Colon (tissue), 2 donors: Measurements from ENCODE around the gene TNKS1BP1.
"Not testable (repeated sequence)": the region's sequence is repeated elsewhere in the genome, so short reads cannot be mapped to it uniquely, and the experiment has no call there.

ENCODE experiments used
- FAIRE-seq: peaks from 2 replicates; lab custom pipeline; 2012; peaks lifted over from hg19 to GRCh38; lab: Jason Lieb, UNC
- donor health status: control.
- donor health status: control.

Gene TNKS1BP1

GRCh38 chr11:57353446-57353845 is 28.7 kb upstream of the TNKS1BP1 start:
- no peak for FAIRE-seq

- no peak for FAIRE-seq
Measured at GRCh38 chr11:57353036-57353435, 28.3 kb upstream of the TNKS1BP1 start.

GRCh38 chr11:57349491-57350274 is 24.9 kb upstream of the TNKS1BP1 start:
- FAIRE-seq = no peak

- FAIRE-seq = no peak
Measured at GRCh38 chr11:57348636-57349313, 24.0 kb upstream of the TNKS1BP1 start.

GRCh38 chr11:57348052-57348451 is 23.3 kb upstream of the TNKS1BP1 start:
- FAIRE-seq = no peak

- no peak for FAIRE-seq
Measured at GRCh38 chr11:57347336-57347735, 22.6 kb upstream of the TNKS1BP1 start.

GRCh38 chr11:57345555-57346211 is 20.9 kb upstream of the TNKS1BP1 start:
- no peak for FAIRE-seq

- FAIRE-seq = no peak
Measured at GRCh38 chr11:57344826-57345225, 20.1 kb upstream of the TNKS1BP1 start.

GRCh38 chr11:57343825-57344224 is 19.1 kb upstream of the TNKS1BP1 start:
- FAIRE-seq = no peak

GRCh38 chr11:57342702-57343101 is 17.9 kb upstream of the TNKS1BP1 start:
- no peak for FAIRE-seq

- no peak for FAIRE-seq
Measured at GRCh38 chr11:57341250-57341808, 16.6 kb upstream of the TNKS1BP1 start.

GRCh38 chr11:57340039-57340615 is 15.4 kb upstream of the TNKS1BP1 start:
- FAIRE-seq = no peak

- FAIRE-seq = no peak
Measured at GRCh38 chr11:57339328-57339727, 14.6 kb upstream of the TNKS1BP1 start.

GRCh38 chr11:57338142-57338541 is 13.4 kb upstream of the TNKS1BP1 start, which contains the start of gene P2RX3:
TSS of gene P2RX3 (plus strand) at chr11:57338352. CDS start at chr11:57338551, 199 bp downstream.
- no peak for FAIRE-seq

- FAIRE-seq = not testable (repeated sequence)
Measured at GRCh38 chr11:57336856-57337255, 12.1 kb upstream of the TNKS1BP1 start.

GRCh38 chr11:57336111-57336666 is 11.4 kb upstream of the TNKS1BP1 start:
- no peak for FAIRE-seq

- FAIRE-seq = no peak
Measured at GRCh38 chr11:57335343-57336110, 10.8 kb upstream of the TNKS1BP1 start, which contains the start of gene SSRP1. TSS of gene SSRP1 (minus strand) at chr11:57335892. CDS start at chr11:57335121, 771 bp downstream.

- FAIRE-seq = no peak
Measured at GRCh38 chr11:57335023-57335342, 10.2 kb upstream of the TNKS1BP1 start.

GRCh38 chr11:57332694-57333440 is 8.1 kb upstream of the TNKS1BP1 start:
- no peak for FAIRE-seq

GRCh38 chr11:57331720-57332119 is 7.0 kb upstream of the TNKS1BP1 start:
- no peak for FAIRE-seq
